Erythroblast (primary cell): ENCODE results near the gene ZNF672.
"Not testable (repeated sequence)": the region's sequence is repeated elsewhere in the genome, so short reads cannot be mapped to it uniquely, and the experiment has no call there.

Experiments
- DNase-seq, 2 experiments: peaks; one replicate each; lab custom pipeline; 2025; lab: John Stamatoyannopoulos, UW
- GATA1 ChIP-seq: IDR thresholded peaks from 2 replicates; pipeline ENCODE4 v1.6.1; 2011; ENCODE audit warnings: low read depth, mild to moderate bottlenecking, control low read depth, low read length, moderate library complexity
- POLR2A ChIP-seq: IDR thresholded peaks from 2 replicates; pipeline ENCODE4 v1.6.1; 2011; ENCODE audit warnings: mild to moderate bottlenecking, low read length

Gene ZNF672

GRCh38 chr1:248885646-248886045 lies 47.6 kb downstream of the ZNF672 start:
- TF ChIP-seq POLR2A (no peak), GATA1 (no peak)
- DNase-seq = no peak

GRCh38 chr1:248886237-248886895 lies 48.3 kb downstream of the ZNF672 start:
- DNase-seq = peak; percentile 23 to 32

GRCh38 chr1:248889914-248890243 lies 51.9 kb downstream of the ZNF672 start:
- not testable (repeated sequence) for DNase-seq

More at GRCh38 chr1:248886237-248886895, 48.3 kb downstream of the ZNF672 start:
- TF ChIP-seq POLR2A (no peak), GATA1 (no peak)

- DNase-seq = peak; percentile 47 to 60
- TF ChIP-seq POLR2A (peak; percentile 23), GATA1 (no peak)
Measured at GRCh38 chr1:248890549-248891498, 52.8 kb downstream of the ZNF672 start.

- peak in 1 of 2 experiments; percentile 30 for DNase-seq
- TF ChIP-seq POLR2A (no peak), GATA1 (no peak)
Measured at GRCh38 chr1:248891758-248892157, 53.7 kb downstream of the ZNF672 start.

- no peak for DNase-seq
- TF ChIP-seq POLR2A (no peak), GATA1 (no peak)
Measured at GRCh38 chr1:248892590-248892989, 54.6 kb downstream of the ZNF672 start.

GRCh38 chr1:248894837-248895236 lies 56.8 kb downstream of the ZNF672 start:
- no peak for DNase-seq
- TF ChIP-seq POLR2A = no peak
- TF ChIP-seq GATA1 = no peak

GRCh38 chr1:248897412-248898337 lies 59.7 kb downstream of the ZNF672 start:
- DNase-seq = no peak
- no peak for TF ChIP-seq POLR2A
- TF ChIP-seq GATA1 = no peak
